GM18868 (cell line): ENCODE measurements around the gene NRTN.
"Not testable (repeated sequence)": the region's sequence is repeated elsewhere in the genome, so short reads cannot be mapped to it uniquely, and the experiment has no call there.

Experiments
- ATAC-seq: cut with Tn5 transposase; IDR thresholded peaks from one replicate; pipeline ENCODE4 v1.9.1; 2021; ENCODE audit warnings: mild to moderate bottlenecking, moderate library complexity; ENCODE audit not compliant: unreplicated experiment

NRTN gene

GRCh38 chr19:5832527-5833216, 27.8 kb downstream of the NRTN start:
- ATAC-seq: no peak

GRCh38 chr19:5837761-5838352, 33.0 kb downstream of the NRTN start:
- ATAC-seq: no peak

GRCh38 chr19:5838353-5839064, 33.6 kb downstream of the NRTN start:
- no peak for ATAC-seq

GRCh38 chr19:5839065-5840017, 34.5 kb downstream of the NRTN start, which contains the start of gene FUT6:
FUT6 (minus strand) TSS chr19:5839702; CDS start chr19:5832567, 7,135 bp downstream.
- ATAC-seq: no peak

- ATAC-seq: not testable (repeated sequence)
Measured at GRCh38 chr19:5841735-5842111, 36.9 kb downstream of the NRTN start.

GRCh38 chr19:5843295-5843927, 38.5 kb downstream of the NRTN start:
- no peak for ATAC-seq

- ATAC-seq: no peak
Measured at GRCh38 chr19:5844456-5845433, 39.9 kb downstream of the NRTN start.

- ATAC-seq: not testable (repeated sequence)
Measured at GRCh38 chr19:5847846-5848245, 43.0 kb downstream of the NRTN start.

- ATAC-seq: not testable (repeated sequence)
Measured at GRCh38 chr19:5848621-5849020, 43.8 kb downstream of the NRTN start.

GRCh38 chr19:5850189-5850588, 45.3 kb downstream of the NRTN start:
- ATAC-seq: no peak

GRCh38 chr19:5850743-5851293, 46.0 kb downstream of the NRTN start:
- ATAC-seq: no peak

GRCh38 chr19:5851302-5851701, 46.4 kb downstream of the NRTN start, which contains the start of gene FUT3:
FUT3 (minus strand) TSS chr19:5851449.
- no peak for ATAC-seq

- not testable (repeated sequence) for ATAC-seq
Measured at GRCh38 chr19:5854121-5854520, 49.3 kb downstream of the NRTN start.

- not testable (repeated sequence) for ATAC-seq
Measured at GRCh38 chr19:5855151-5855550, 50.3 kb downstream of the NRTN start.

GRCh38 chr19:5857203-5858081, 52.6 kb downstream of the NRTN start:
- ATAC-seq: no peak

- no peak for ATAC-seq
Measured at GRCh38 chr19:5863030-5863665, 58.3 kb downstream of the NRTN start.

- no peak for ATAC-seq
Measured at GRCh38 chr19:5864013-5864720, 59.3 kb downstream of the NRTN start.
